ENCODE measurements around the gene USP35. TPM values are rescaled to one million over a fixed set of nuclear protein-coding genes. Genes with fewer than 3 reads are reported as not detected.

USP35 gene
- total and polyA plus RNA-seq, 2 donors (not counting 1 experiment from before 2014, with no cell fraction given), result 4.8 to 6.0 TPM

- no peak overlapping the region for H3K4me2 ChIP-seq (replicated peaks; ENCODE audit: low read depth, low read length, poor library complexity, severe bottlenecking)
- POLR2A ChIA-PET, result no interaction called here
Observed at GRCh38 chr11:78151804-78152203, 36.9 kb upstream of the USP35 start.

DNA sequence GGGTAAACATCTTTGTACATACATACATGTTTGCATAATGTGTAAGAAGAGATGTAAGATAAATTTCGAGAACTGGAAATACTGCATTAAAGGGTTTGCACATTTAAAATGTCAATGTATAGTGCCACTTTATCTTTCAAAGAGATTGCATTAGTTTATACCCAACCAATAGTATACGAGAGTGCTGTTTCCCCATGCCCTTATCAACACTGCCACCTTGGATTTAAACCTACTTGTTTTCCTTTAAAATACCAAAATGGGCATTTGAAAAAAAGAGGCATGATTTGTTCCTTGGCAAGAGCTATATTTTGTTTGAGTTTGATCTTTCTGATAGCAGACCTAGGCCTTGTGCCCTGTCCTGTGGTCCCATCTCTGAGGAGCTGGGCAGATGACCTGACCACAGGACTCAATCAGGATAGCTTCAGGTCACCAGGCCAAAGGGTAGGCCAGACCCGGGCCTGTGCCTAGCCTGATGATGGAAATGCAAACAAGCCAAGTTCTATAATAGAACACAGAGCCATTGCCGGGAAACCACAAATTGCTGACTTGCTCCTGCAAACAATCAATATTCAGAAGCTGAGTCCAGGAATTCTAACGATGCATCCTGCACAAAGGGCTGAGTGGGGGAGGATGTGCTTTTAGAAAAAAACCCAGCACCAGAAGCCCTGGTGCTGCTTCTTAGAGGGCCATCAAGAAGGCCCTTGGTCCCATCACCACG, 32.4 kb upstream of the USP35 start:
- H3K27ac ChIP-seq (ENCODE audit: low read length in 2 of 2), result no peak overlapping the region
- POLR2A ChIA-PET, result no interaction called here
- no peaks in the 10 kb centered on the region for H3K4me1 Mint-ChIP-seq

More at GRCh38 chr11:78151804-78152203, 36.9 kb upstream of the USP35 start:
- Mint-ChIP-seq H3K4me1 (no peaks in the 10 kb centered on the region), H3K9me3 (ENCODE audit: insufficient read depth) (no peaks in the 10 kb centered on the region), H3K4me3 (no peak overlapping the region), H3K27ac (no peak overlapping the region), H3K27me3 (no peaks in the 10 kb centered on the region)
- no peak for DNase-seq
- Histone ChIP-seq H3K4me1 (ENCODE audit: control insufficient read depth in 2 of 2, insufficient read depth in 2 of 2, low read length in 2 of 2) (no peaks in the 10 kb centered on the region), H3K9ac (ENCODE audit: low read length) (no peak overlapping the region), H4K20me1 (ENCODE audit: control insufficient read depth, insufficient read depth, low read length, poor library complexity, severe bottlenecking) (no peaks in the 10 kb centered on the region), H3K27me3 (replicated peaks in 1 of 4; ENCODE audit: control extremely low read depth in 1 of 4, control insufficient read depth in 3 of 4, insufficient read depth in 4 of 4, low read length in 3 of 4) (no peaks in the 10 kb centered on the region), H3K4me3 (ENCODE audit: control extremely low read depth in 1 of 5, extremely low read depth in 1 of 5, insufficient read depth in 1 of 5, low read depth in 2 of 5, low read length in 4 of 5) (no peak overlapping the region), H3K27ac (ENCODE audit: low read length in 2 of 2) (no peak overlapping the region), H2AFZ (ENCODE audit: insufficient read depth, low read depth, low read length, poor library complexity, severe bottlenecking) (no peak overlapping the region), H3K9me3 (ENCODE audit: control extremely low read depth in 1 of 3, control insufficient read depth in 2 of 3, insufficient read depth in 1 of 3, low read length in 2 of 3) (no peaks in the 10 kb centered on the region), H3K79me2 (ENCODE audit: control insufficient read depth, insufficient read depth, low read length) (no peaks in the 10 kb centered on the region), H3K36me3 (replicated peaks in 1 of 2; ENCODE audit: control extremely low read depth in 1 of 2, control insufficient read depth in 1 of 2, extremely low read depth in 1 of 2, insufficient read depth in 2 of 2, low read length in 1 of 2) (no peaks in the 10 kb centered on the region)
- no peak for ATAC-seq (ENCODE audit: low read depth)
- no peak for TF ChIP-seq CTCF (IDR thresholded peaks at IDR 0.05)
- no peak for TF ChIP-seq EZH2 (IDR thresholded peaks at IDR 0.05; ENCODE audit: borderline replicate concordance, insufficient read depth, low read depth, low read length, poor library complexity, severe bottlenecking)
- CTCF ChIA-PET, result no interaction called here
- intact Hi-C loops (cut with micrococcal nuclease), result no loop called here

More for the DNA sequence above, 32.4 kb upstream of the USP35 start:
- TF ChIP-seq EZH2 (IDR thresholded peaks at IDR 0.05; ENCODE audit: borderline replicate concordance, insufficient read depth, low read depth, low read length, poor library complexity, severe bottlenecking) (no peak), CTCF (IDR thresholded peaks at IDR 0.05) (no peak)
- WGBS (ENCODE audit: insufficient coverage), result 67% methylated on average over 3 of the region's 6 CpGs
- no peak for ATAC-seq (ENCODE audit: low read depth)
- no peak for DNase-seq
- no peak overlapping the region for H2AFZ ChIP-seq (ENCODE audit: insufficient read depth, low read depth, low read length, poor library complexity, severe bottlenecking)
- H3K27me3 ChIP-seq (replicated peaks in 1 of 4; ENCODE audit: control extremely low read depth in 1 of 4, control insufficient read depth in 3 of 4, insufficient read depth in 4 of 4, low read length in 3 of 4), result no peaks in the 10 kb centered on the region
- H3K9ac ChIP-seq (ENCODE audit: low read length), result no peak overlapping the region
- no peaks in the 10 kb centered on the region for H3K9me3 ChIP-seq (ENCODE audit: control extremely low read depth in 1 of 3, control insufficient read depth in 2 of 3, insufficient read depth in 1 of 3, low read length in 2 of 3)
- H3K9me3 Mint-ChIP-seq (ENCODE audit: insufficient read depth), result no peaks in the 10 kb centered on the region
- no peak overlapping the region for H3K4me3 Mint-ChIP-seq
- H3K79me2 ChIP-seq (ENCODE audit: control insufficient read depth, insufficient read depth, low read length), result no peaks in the 10 kb centered on the region
- H4K20me1 ChIP-seq (ENCODE audit: control insufficient read depth, insufficient read depth, low read length, poor library complexity, severe bottlenecking), result no peaks in the 10 kb centered on the region
- no peak overlapping the region for H3K4me2 ChIP-seq (replicated peaks; ENCODE audit: low read depth, low read length, poor library complexity, severe bottlenecking)
- CTCF ChIA-PET, result no interaction called here
- no peaks in the 10 kb centered on the region for H3K27me3 Mint-ChIP-seq
- intact Hi-C loops (cut with micrococcal nuclease), result no loop called here
- H3K4me1 ChIP-seq (ENCODE audit: control insufficient read depth in 2 of 2, insufficient read depth in 2 of 2, low read length in 2 of 2), result no peaks in the 10 kb centered on the region
- no peak overlapping the region for H3K4me3 ChIP-seq (ENCODE audit: control extremely low read depth in 1 of 5, extremely low read depth in 1 of 5, insufficient read depth in 1 of 5, low read depth in 2 of 5, low read length in 4 of 5)
- no peak overlapping the region for H3K27ac Mint-ChIP-seq
- no peaks in the 10 kb centered on the region for H3K36me3 ChIP-seq (replicated peaks in 1 of 2; ENCODE audit: control extremely low read depth in 1 of 2, control insufficient read depth in 1 of 2, extremely low read depth in 1 of 2, insufficient read depth in 2 of 2, low read length in 1 of 2)
